ENCODE measurements around the gene GJB4.

- TF ChIP-seq YY1 (IDR thresholded peaks at IDR 0.05) (no peak), CTCF (IDR thresholded peaks at IDR 0.05; ENCODE audit: low read depth, low read length, missing input control) (no peak), REST (IDR thresholded peaks at IDR 0.05) (no peak), TAF1 (conservative IDR thresholded peaks at IDR 0.05) (no peak), GABPA (IDR thresholded peaks at IDR 0.05 in 1 of 2, conservative IDR thresholded peaks at IDR 0.05 in 1 of 2) (no peak), ZBTB33 (IDR thresholded peaks at IDR 0.05) (no peak), ATF3 (IDR thresholded peaks at IDR 0.05) (no peak), JUND (IDR thresholded peaks at IDR 0.05) (no peak)
These were observed 44.2 kb downstream of the GJB4 start for GRCh38 chr1:34803770-34804169.
